ENCODE data around the gene TTLL3.

Gene TTLL3

GRCh38 chr3:9806688-9807589 is 3.1 kb upstream of the TTLL3 start:
- TF ChIP-seq, protein P1, sequence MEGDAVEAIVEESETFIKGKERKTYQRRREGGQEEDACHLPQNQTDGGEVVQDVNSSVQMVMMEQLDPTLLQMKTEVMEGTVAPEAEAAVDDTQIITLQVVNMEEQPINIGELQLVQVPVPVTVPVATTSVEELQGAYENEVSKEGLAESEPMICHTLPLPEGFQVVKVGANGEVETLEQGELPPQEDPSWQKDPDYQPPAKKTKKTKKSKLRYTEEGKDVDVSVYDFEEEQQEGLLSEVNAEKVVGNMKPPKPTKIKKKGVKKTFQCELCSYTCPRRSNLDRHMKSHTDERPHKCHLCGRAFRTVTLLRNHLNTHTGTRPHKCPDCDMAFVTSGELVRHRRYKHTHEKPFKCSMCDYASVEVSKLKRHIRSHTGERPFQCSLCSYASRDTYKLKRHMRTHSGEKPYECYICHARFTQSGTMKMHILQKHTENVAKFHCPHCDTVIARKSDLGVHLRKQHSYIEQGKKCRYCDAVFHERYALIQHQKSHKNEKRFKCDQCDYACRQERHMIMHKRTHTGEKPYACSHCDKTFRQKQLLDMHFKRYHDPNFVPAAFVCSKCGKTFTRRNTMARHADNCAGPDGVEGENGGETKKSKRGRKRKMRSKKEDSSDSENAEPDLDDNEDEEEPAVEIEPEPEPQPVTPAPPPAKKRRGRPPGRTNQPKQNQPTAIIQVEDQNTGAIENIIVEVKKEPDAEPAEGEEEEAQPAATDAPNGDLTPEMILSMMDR (IDR thresholded peaks at IDR 0.05; ENCODE audit: low read depth, low read length, missing control alignments), result no peak
- no peak overlapping the region for H3K4me3 ChIP-seq (ENCODE audit: low read depth, low read length)
- no peak for DNase-seq (ENCODE audit: low read depth)

GRCh38 chr3:9807981-9808344 is 2.1 kb upstream of the TTLL3 start:
- TF ChIP-seq, protein P1 (IDR thresholded peaks at IDR 0.05; ENCODE audit: low read depth, low read length, missing control alignments), result no peak
- no peak for DNase-seq (ENCODE audit: low read depth)
- no peak overlapping the region for H3K4me3 ChIP-seq (ENCODE audit: low read depth, low read length)

DNA sequence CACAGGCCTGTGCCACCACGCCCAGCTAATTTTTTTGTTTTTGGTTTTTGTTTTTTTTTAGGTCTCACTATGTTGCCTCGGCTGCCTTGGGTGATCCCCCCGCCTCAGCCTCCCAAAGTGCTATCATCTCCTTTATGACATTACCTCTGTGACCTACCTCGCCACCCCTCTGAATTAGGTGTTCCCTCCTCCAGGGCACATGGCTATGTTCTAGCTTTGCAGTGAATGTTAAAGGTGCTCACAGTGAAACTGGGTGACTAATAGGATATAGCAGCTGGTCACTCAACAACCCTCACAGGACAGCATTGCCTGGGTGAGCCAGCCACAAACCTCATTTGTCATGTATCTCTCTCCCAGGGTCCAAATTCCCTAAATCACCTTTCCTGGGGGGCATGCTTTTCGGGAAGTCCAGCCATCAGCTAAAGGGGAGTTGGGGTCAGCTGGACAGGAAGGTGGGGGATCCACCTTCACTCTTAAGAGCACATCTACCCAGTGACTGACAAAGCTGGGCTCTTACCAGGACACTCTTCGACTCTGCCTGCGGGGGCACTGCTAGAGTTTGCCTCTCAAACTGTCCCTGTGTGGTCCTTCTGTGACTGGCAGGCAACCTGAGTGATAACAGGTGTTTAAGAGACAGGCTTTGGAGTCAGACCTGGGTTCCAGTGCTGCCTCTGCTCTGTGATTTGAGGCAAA is 1.6 kb upstream of the TTLL3 start:
- no peak overlapping the region for H3K4me3 ChIP-seq (ENCODE audit: low read depth, low read length)
- DNase-seq (ENCODE audit: low read depth), result no peak
- TF ChIP-seq, protein P1 (IDR thresholded peaks at IDR 0.05; ENCODE audit: low read depth, low read length, missing control alignments), result peak; percentile 44

GRCh38 chr3:9809239-9809614 is 835 bp upstream of the TTLL3 start:
- DNase-seq (ENCODE audit: low read depth), result no peak
- TF ChIP-seq, protein P1 (IDR thresholded peaks at IDR 0.05; ENCODE audit: low read depth, low read length, missing control alignments), result no peak
- H3K4me3 ChIP-seq (ENCODE audit: low read depth, low read length), result peak overlapping the region; percentile 61; the same call in 1 of the 2 replicates

GRCh38 chr3:9810433-9810770 is 340 bp downstream of the TTLL3 start:
- no peak for DNase-seq (ENCODE audit: low read depth)
- H3K4me3 ChIP-seq (ENCODE audit: low read depth, low read length), result peak overlapping the region; percentile 61

GRCh38 chr3:9810846-9811245 is 784 bp downstream of the TTLL3 start:
- TF ChIP-seq, protein P1 (IDR thresholded peaks at IDR 0.05; ENCODE audit: low read depth, low read length, missing control alignments), result no peak
- DNase-seq (ENCODE audit: low read depth), result no peak
- H3K4me3 ChIP-seq (ENCODE audit: low read depth, low read length), result no peak overlapping the region

More at GRCh38 chr3:9810433-9810770, 340 bp downstream of the TTLL3 start:
- TF ChIP-seq, protein P1 (IDR thresholded peaks at IDR 0.05; ENCODE audit: low read depth, low read length, missing control alignments), result no peak

All from GM12864 (cell line).